Measurements from ENCODE around the gene TMEM123. TPM values are rescaled to one million over a fixed set of nuclear protein-coding genes. Genes with fewer than 3 reads are reported as not detected.
"Not testable (repeated sequence)": the region's sequence is repeated elsewhere in the genome, so short reads cannot be mapped to it uniquely, and the experiment has no call there.

TMEM123 gene
- total RNA-seq, 1 experiment from 2014 or later, result 116 TPM

- DNase-seq (ENCODE audit: low spot score), result no peak
- Mint-ChIP-seq H3K4me3 (no peak overlapping the region), H3K9me3 (peaks cover 58% of the 10 kb centered on the region), H3K36me3 (peaks cover 77% of the 10 kb centered on the region), H3K27ac (no peak overlapping the region), H3K27me3 (ENCODE audit: low read depth) (no peaks in the 10 kb centered on the region; the same call in 1 of the 2 replicates), H3K4me1 (peaks cover 36% of the 10 kb centered on the region)
- no peak for ATAC-seq
- CTCF ChIA-PET, result no interaction called here
- no peak for TF ChIP-seq OVOL2 (CRISPR knock-in tag; IDR thresholded peaks at IDR 0.05; ENCODE audit: borderline replicate concordance)
- no peak for TF ChIP-seq FOXP1 (CRISPR knock-in tag; IDR thresholded peaks at IDR 0.05; ENCODE audit: borderline replicate concordance)
- no peak for TF ChIP-seq ZNF121 (CRISPR knock-in tag; IDR thresholded peaks at IDR 0.05)
- TF ChIP-seq, protein P1, sequence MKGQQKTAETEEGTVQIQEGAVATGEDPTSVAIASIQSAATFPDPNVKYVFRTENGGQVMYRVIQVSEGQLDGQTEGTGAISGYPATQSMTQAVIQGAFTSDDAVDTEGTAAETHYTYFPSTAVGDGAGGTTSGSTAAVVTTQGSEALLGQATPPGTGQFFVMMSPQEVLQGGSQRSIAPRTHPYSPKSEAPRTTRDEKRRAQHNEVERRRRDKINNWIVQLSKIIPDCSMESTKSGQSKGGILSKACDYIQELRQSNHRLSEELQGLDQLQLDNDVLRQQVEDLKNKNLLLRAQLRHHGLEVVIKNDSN (CRISPR knock-in tag; IDR thresholded peaks at IDR 0.05), result no peak
- POLR2A ChIA-PET, result no interaction called here
Measured at GRCh38 chr11:102435688-102436087, 16.9 kb downstream of the TMEM123 start.

- H3K36me3 Mint-ChIP-seq, result peaks cover 71% of the 10 kb centered on the region
- H3K4me3 Mint-ChIP-seq; DNase-seq (ENCODE audit: low spot score); POLR2A ChIA-PET; H3K27me3 Mint-ChIP-seq (ENCODE audit: low read depth); CTCF ChIA-PET; H3K27ac Mint-ChIP-seq; ATAC-seq: not testable (repeated sequence)
- peaks cover 53% of the 10 kb centered on the region for H3K9me3 Mint-ChIP-seq
- peaks cover 39% of the 10 kb centered on the region for H3K4me1 Mint-ChIP-seq
Measured at GRCh38 chr11:102433571-102433970, 19.0 kb downstream of the TMEM123 start.

DNA sequence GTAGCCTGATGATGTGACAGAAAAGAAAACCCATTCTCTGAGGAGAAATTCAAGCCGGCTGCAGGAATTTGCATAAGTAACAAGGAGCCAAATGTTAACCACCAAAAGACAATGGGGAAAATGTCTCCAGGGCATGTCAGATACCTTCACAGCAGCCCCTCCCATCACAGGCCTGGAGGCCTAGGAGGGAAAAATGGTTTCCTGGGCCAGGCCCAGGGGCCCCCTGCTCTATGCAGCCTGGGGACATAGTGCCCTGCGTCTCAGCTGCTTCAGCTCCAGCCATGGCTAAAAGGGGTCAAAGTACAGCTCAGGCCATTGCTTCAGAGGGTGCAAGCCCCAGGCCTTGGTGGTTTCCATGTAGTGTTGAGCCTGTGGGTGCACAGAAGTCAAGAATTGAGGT lies 20.0 kb downstream of the TMEM123 start:
- Mint-ChIP-seq H3K4me1 (peaks cover 31% of the 10 kb centered on the region), H3K9me3 (peaks cover 47% of the 10 kb centered on the region), H3K36me3 (peaks cover 65% of the 10 kb centered on the region)
- POLR2A ChIA-PET; H3K4me3 Mint-ChIP-seq; ATAC-seq; CTCF ChIA-PET; H3K27me3 Mint-ChIP-seq (ENCODE audit: low read depth); DNase-seq (ENCODE audit: low spot score); H3K27ac Mint-ChIP-seq: not testable (repeated sequence)

GRCh38 chr11:102431404-102431803 lies 21.2 kb downstream of the TMEM123 start:
- ATAC-seq (no peak), DNase-seq (ENCODE audit: low spot score) (no peak)
- no peak overlapping the region for H3K27ac Mint-ChIP-seq
- POLR2A ChIA-PET, result no interaction called here
- H3K36me3 Mint-ChIP-seq, result peaks cover 58% of the 10 kb centered on the region
- H3K4me3 Mint-ChIP-seq, result no peak overlapping the region
- CTCF ChIA-PET, result no interaction called here
- peaks cover 32% of the 10 kb centered on the region for H3K4me1 Mint-ChIP-seq
- H3K9me3 Mint-ChIP-seq, result peaks cover 42% of the 10 kb centered on the region
- no peak for TF ChIP-seq SMAD4 (CRISPR knock-in tag; IDR thresholded peaks at IDR 0.05)
- no peak for TF ChIP-seq TP53 (CRISPR knock-in tag; IDR thresholded peaks at IDR 0.05)
- no peak for TF ChIP-seq PREB (CRISPR knock-in tag; IDR thresholded peaks at IDR 0.05; ENCODE audit: borderline replicate concordance)
- TF ChIP-seq, protein P2, sequence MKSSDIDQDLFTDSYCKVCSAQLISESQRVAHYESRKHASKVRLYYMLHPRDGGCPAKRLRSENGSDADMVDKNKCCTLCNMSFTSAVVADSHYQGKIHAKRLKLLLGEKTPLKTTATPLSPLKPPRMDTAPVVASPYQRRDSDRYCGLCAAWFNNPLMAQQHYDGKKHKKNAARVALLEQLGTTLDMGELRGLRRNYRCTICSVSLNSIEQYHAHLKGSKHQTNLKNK (CRISPR knock-in tag; IDR thresholded peaks at IDR 0.05), result no peak
- no peak for TF ChIP-seq NR3C1 (CRISPR knock-in tag; conservative IDR thresholded peaks at IDR 0.05; ENCODE audit: low read depth)
- no peak for TF ChIP-seq E2F4 (CRISPR knock-in tag; IDR thresholded peaks at IDR 0.05; ENCODE audit: borderline replicate concordance, low read depth)
- TF ChIP-seq, protein P1 (CRISPR knock-in tag; IDR thresholded peaks at IDR 0.05), result no peak
- TF ChIP-seq MXD4 (CRISPR knock-in tag; IDR thresholded peaks at IDR 0.05; ENCODE audit: borderline replicate concordance), result no peak
- TF ChIP-seq ATF3 (CRISPR knock-in tag; conservative IDR thresholded peaks at IDR 0.05), result no peak
- no peak for TF ChIP-seq JAZF1 (CRISPR knock-in tag; IDR thresholded peaks at IDR 0.05)
- H3K27me3 Mint-ChIP-seq (ENCODE audit: low read depth), result no peaks in the 10 kb centered on the region; the same call in none of the 2 replicates
